DOHH2 (cell line): ENCODE measurements around the gene SH3RF3.

ENCODE experiments used
- H3F3A ChIP-seq: fragments of 200-600 bp; sonication (generic), shearing (Covaris generic); 2 replicates; pipeline ENCODE4 v1.6.0; 2016; ENCODE audit warnings: antibody characterized with exemption, mild to moderate bottlenecking; ENCODE audit not compliant: control insufficient read depth, insufficient read depth
- H3K27ac ChIP-seq: fragments of 200-600 bp; sonication (generic); 2 replicates; pipeline ENCODE4 v1.5.1; 2014; ENCODE audit warnings: low read depth, mild to moderate bottlenecking, low read length, moderate library complexity
- H3K27me3 ChIP-seq: fragments of 200-600 bp; sonication (generic); 2 replicates; pipeline ENCODE4 v1.6.1; 2014; ENCODE audit warnings: mild to moderate bottlenecking, low read length, mixed read lengths; ENCODE audit not compliant: control insufficient read depth
- H3K36me3 ChIP-seq: fragments of 200-600 bp; sonication (generic); 2 replicates; pipeline ENCODE4 v1.6.1; 2014; ENCODE audit warnings: mild to moderate bottlenecking, low read length, moderate library complexity, mixed read lengths; ENCODE audit not compliant: control insufficient read depth
- H3K4me1 ChIP-seq: fragments of 200-600 bp; sonication (generic); 2 replicates; pipeline ENCODE4 v1.6.1; 2014; ENCODE audit warnings: mild to moderate bottlenecking, low read length, mixed read lengths; ENCODE audit not compliant: control insufficient read depth
- H3K4me2 ChIP-seq: fragments of 200-600 bp; sonication (generic); 2 replicates; pipeline ENCODE4 v1.6.0; 2014; ENCODE audit warnings: mild to moderate bottlenecking, low read length, moderate library complexity
- H3K4me3 ChIP-seq: fragments of 200-600 bp; sonication (generic); 2 replicates; pipeline ENCODE4 v1.5.1; 2014; ENCODE audit warnings: mild to moderate bottlenecking, low read length, mixed read lengths
- H3K79me2 ChIP-seq: fragments of 200-600 bp; sonication (generic); 2 replicates; pipeline ENCODE4 v1.6.1; 2014; ENCODE audit warnings: mild to moderate bottlenecking, low read length, mixed read lengths; ENCODE audit not compliant: control insufficient read depth
- H3K9me2 ChIP-seq: fragments of 200-600 bp; sonication (generic); replicated peaks from 2 replicates; pipeline ENCODE4 v1.6.1; 2014; ENCODE audit warnings: mild to moderate bottlenecking, low read length, mixed read lengths; ENCODE audit not compliant: control insufficient read depth
- H3K9me3 ChIP-seq: fragments of 200-600 bp; sonication (generic); 2 replicates; pipeline ENCODE4 v1.6.1; 2014; ENCODE audit warnings: antibody characterized with exemption, low read length, mixed read lengths; ENCODE audit not compliant: control insufficient read depth, insufficient read depth
- H4K20me1 ChIP-seq: fragments of 200-600 bp; sonication (generic); 2 replicates; pipeline ENCODE4 v1.6.0; 2014; ENCODE audit warnings: low read depth, mild to moderate bottlenecking, antibody characterized with exemption, low read length, moderate library complexity; ENCODE audit not compliant: control insufficient read depth, insufficient read depth
- CTCF ChIP-seq: fragments of 200-600 bp; sonication (generic); IDR thresholded peaks from one replicate; pipeline ENCODE4 v1.5.1; 2014; ENCODE audit warnings: antibody characterized with exemption, mild to moderate bottlenecking, low read depth, low read length; ENCODE audit not compliant: poor library complexity, severe bottlenecking
- EZH2phosphoT487 ChIP-seq: fragments of 200-600 bp; sonication (generic); IDR thresholded peaks from 2 replicates; pipeline ENCODE4 v1.6.1; 2017; ENCODE audit warnings: borderline replicate concordance, mild to moderate bottlenecking, antibody characterized with exemption, low read length, moderate library complexity, mixed read lengths

The SH3RF3 gene

GRCh38 chr2:109153005-109153784, 24.2 kb downstream of the SH3RF3 start:
- no peaks in the 10 kb centered on the region for H4K20me1 ChIP-seq
- H3K4me2 ChIP-seq = no peak overlapping the region
- H3K36me3 ChIP-seq = no peaks in the 10 kb centered on the region
- H3K27ac ChIP-seq = no peak overlapping the region
- no peaks in the 10 kb centered on the region for H3K9me2 ChIP-seq
- H3K27me3 ChIP-seq = no peaks in the 10 kb centered on the region
- no peaks in the 10 kb centered on the region for H3F3A ChIP-seq
- H3K4me3 ChIP-seq = no peak overlapping the region
- TF ChIP-seq CTCF = no peak
- H3K4me1 ChIP-seq = no peaks in the 10 kb centered on the region
- no peaks in the 10 kb centered on the region for H3K79me2 ChIP-seq
- no peaks in the 10 kb centered on the region for H3K9me3 ChIP-seq

GRCh38 chr2:109153807-109154206, 24.8 kb downstream of the SH3RF3 start:
- Histone ChIP-seq H3K27me3 (no peaks in the 10 kb centered on the region), H3K4me3 (no peak overlapping the region), H3K79me2 (no peaks in the 10 kb centered on the region), H3K27ac (no peak overlapping the region), H3K4me1 (no peaks in the 10 kb centered on the region), H3K36me3 (no peaks in the 10 kb centered on the region), H3K4me2 (no peak overlapping the region), H3K9me3 (no peaks in the 10 kb centered on the region), H4K20me1 (no peaks in the 10 kb centered on the region), H3F3A (no peaks in the 10 kb centered on the region), H3K9me2 (no peaks in the 10 kb centered on the region)
- TF ChIP-seq CTCF (no peak), EZH2phosphoT487 (no peak)

- no peaks in the 10 kb centered on the region for H3K4me1 ChIP-seq
- no peaks in the 10 kb centered on the region for H4K20me1 ChIP-seq
- H3K27ac ChIP-seq = no peak overlapping the region
- no peaks in the 10 kb centered on the region for H3K27me3 ChIP-seq
- H3K79me2 ChIP-seq = no peaks in the 10 kb centered on the region
- no peaks in the 10 kb centered on the region for H3K9me2 ChIP-seq
- no peaks in the 10 kb centered on the region for H3K9me3 ChIP-seq
- no peak overlapping the region for H3K4me3 ChIP-seq
- TF ChIP-seq EZH2phosphoT487 = no peak
- no peak for TF ChIP-seq CTCF
- no peak overlapping the region for H3K4me2 ChIP-seq
- H3F3A ChIP-seq = no peaks in the 10 kb centered on the region
- no peaks in the 10 kb centered on the region for H3K36me3 ChIP-seq
These were observed 25.2 kb downstream of the SH3RF3 start for GRCh38 chr2:109154226-109154625.
